Measurements from ENCODE around the gene C6orf132.

C6orf132 gene

GRCh38 chr6:42166444-42167141 is 24.2 kb upstream of the C6orf132 start:
- no peak overlapping the region for H3K9ac ChIP-seq (ENCODE audit: low read length)
- peak overlapping the region; percentile 43 for H3K4me2 ChIP-seq (ENCODE audit: low read length)
- H3K4me3 ChIP-seq (ENCODE audit: low read length), result 0 out of 2 replicates have a peak overlapping the region, but pooled peaks have one; percentile 14
- peaks cover 15% of the 10 kb centered on the region for H3K27me3 ChIP-seq (ENCODE audit: low read depth, low read length)
- no peaks in the 10 kb centered on the region for H3K36me3 ChIP-seq (replicated peaks; ENCODE audit: low read depth, low read length)
- peaks cover 22% of the 10 kb centered on the region for H3K4me1 ChIP-seq (ENCODE audit: low read length)
- H4K20me1 ChIP-seq (ENCODE audit: insufficient read depth, low read length), result no peaks in the 10 kb centered on the region
- H3K79me2 ChIP-seq (ENCODE audit: low read length), result no peaks in the 10 kb centered on the region
- TF ChIP-seq EZH2phosphoT487 (IDR thresholded peaks at IDR 0.05; ENCODE audit: low read depth) (no peak), CTCF (IDR thresholded peaks at IDR 0.05; ENCODE audit: low read depth, low read length) (peak; percentile 95)
- no peaks in the 10 kb centered on the region for H3K9me3 ChIP-seq (ENCODE audit: insufficient read depth, low read length)
- H2AFZ ChIP-seq (ENCODE audit: low read depth, low read length), result peak overlapping the region; percentile 92
- no peak overlapping the region for H3K27ac ChIP-seq (ENCODE audit: low read length)

- Histone ChIP-seq H3K9ac (ENCODE audit: low read length) (no peak overlapping the region), H2AFZ (ENCODE audit: low read depth, low read length) (no peak overlapping the region), H3K27ac (ENCODE audit: low read length) (no peak overlapping the region), H3K27me3 (ENCODE audit: low read depth, low read length) (peaks cover 29% of the 10 kb centered on the region), H3K79me2 (ENCODE audit: low read length) (no peaks in the 10 kb centered on the region), H3K36me3 (replicated peaks; ENCODE audit: low read depth, low read length) (no peaks in the 10 kb centered on the region), H4K20me1 (ENCODE audit: insufficient read depth, low read length) (no peaks in the 10 kb centered on the region), H3K9me3 (ENCODE audit: insufficient read depth, low read length) (no peaks in the 10 kb centered on the region), H3K4me3 (ENCODE audit: low read length) (no peak overlapping the region), H3K4me1 (ENCODE audit: low read length) (peaks cover 22% of the 10 kb centered on the region), H3K4me2 (ENCODE audit: low read length) (no peak overlapping the region)
- TF ChIP-seq CTCF (IDR thresholded peaks at IDR 0.05; ENCODE audit: low read depth, low read length) (no peak), EZH2phosphoT487 (IDR thresholded peaks at IDR 0.05; ENCODE audit: low read depth) (no peak)
These were observed 22.6 kb upstream of the C6orf132 start for GRCh38 chr6:42165016-42165415.

GRCh38 chr6:42163981-42164380 is 21.6 kb upstream of the C6orf132 start:
- TF ChIP-seq CTCF (IDR thresholded peaks at IDR 0.05; ENCODE audit: low read depth, low read length) (no peak), EZH2phosphoT487 (IDR thresholded peaks at IDR 0.05; ENCODE audit: low read depth) (no peak)
- Histone ChIP-seq H3K79me2 (ENCODE audit: low read length) (no peaks in the 10 kb centered on the region), H2AFZ (ENCODE audit: low read depth, low read length) (no peak overlapping the region), H3K9ac (ENCODE audit: low read length) (no peak overlapping the region), H3K4me2 (ENCODE audit: low read length) (peak overlapping the region; percentile 11), H3K4me1 (ENCODE audit: low read length) (peaks cover 22% of the 10 kb centered on the region), H3K27me3 (ENCODE audit: low read depth, low read length) (peaks cover 36% of the 10 kb centered on the region), H4K20me1 (ENCODE audit: insufficient read depth, low read length) (no peaks in the 10 kb centered on the region), H3K27ac (ENCODE audit: low read length) (no peak overlapping the region), H3K9me3 (ENCODE audit: insufficient read depth, low read length) (no peaks in the 10 kb centered on the region), H3K4me3 (ENCODE audit: low read length) (no peak overlapping the region), H3K36me3 (replicated peaks; ENCODE audit: low read depth, low read length) (no peaks in the 10 kb centered on the region)

DNA sequence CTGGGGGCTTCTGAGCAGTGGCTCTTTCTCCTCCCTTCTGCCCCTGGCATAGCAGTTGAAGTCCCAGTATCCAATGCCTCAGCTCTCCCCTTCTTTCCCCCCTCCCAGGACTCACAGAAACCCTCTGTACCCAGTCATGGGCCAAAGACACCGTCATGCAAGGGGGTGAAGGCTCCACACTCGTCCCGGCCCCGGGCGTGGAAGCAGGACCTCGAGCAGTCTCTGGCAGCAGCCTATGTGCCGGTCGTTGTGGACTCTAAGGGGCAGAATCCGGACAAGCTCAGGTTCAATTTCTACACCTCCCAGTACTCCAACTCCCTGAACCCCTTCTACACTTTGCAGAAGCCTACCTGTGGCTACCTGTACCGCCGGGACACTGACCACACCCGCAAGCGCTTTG is 20.4 kb upstream of the C6orf132 start:
- no peaks in the 10 kb centered on the region for H3K9me3 ChIP-seq (ENCODE audit: insufficient read depth, low read length)
- no peak overlapping the region for H2AFZ ChIP-seq (ENCODE audit: low read depth, low read length)
- H3K27ac ChIP-seq (ENCODE audit: low read length), result no peak overlapping the region
- H3K4me2 ChIP-seq (ENCODE audit: low read length), result no peak overlapping the region
- no peak overlapping the region for H3K4me3 ChIP-seq (ENCODE audit: low read length)
- H3K27me3 ChIP-seq (ENCODE audit: low read depth, low read length), result peaks cover 36% of the 10 kb centered on the region
- no peak overlapping the region for H3K9ac ChIP-seq (ENCODE audit: low read length)
- no peaks in the 10 kb centered on the region for H3K79me2 ChIP-seq (ENCODE audit: low read length)
- no peak for TF ChIP-seq CTCF (IDR thresholded peaks at IDR 0.05; ENCODE audit: low read depth, low read length)
- no peak for TF ChIP-seq EZH2phosphoT487 (IDR thresholded peaks at IDR 0.05; ENCODE audit: low read depth)
- no peaks in the 10 kb centered on the region for H3K36me3 ChIP-seq (replicated peaks; ENCODE audit: low read depth, low read length)
- peaks cover 22% of the 10 kb centered on the region for H3K4me1 ChIP-seq (ENCODE audit: low read length)
- no peaks in the 10 kb centered on the region for H4K20me1 ChIP-seq (ENCODE audit: insufficient read depth, low read length)
